T-helper 9 cell (primary cell): ENCODE results near the gene PPP2R2B.

Experiments used
- DNase-seq: peaks from one replicate; pipeline ENCODE4 v3.0.0-alpha.2; 2020

PPP2R2B gene

DNA sequence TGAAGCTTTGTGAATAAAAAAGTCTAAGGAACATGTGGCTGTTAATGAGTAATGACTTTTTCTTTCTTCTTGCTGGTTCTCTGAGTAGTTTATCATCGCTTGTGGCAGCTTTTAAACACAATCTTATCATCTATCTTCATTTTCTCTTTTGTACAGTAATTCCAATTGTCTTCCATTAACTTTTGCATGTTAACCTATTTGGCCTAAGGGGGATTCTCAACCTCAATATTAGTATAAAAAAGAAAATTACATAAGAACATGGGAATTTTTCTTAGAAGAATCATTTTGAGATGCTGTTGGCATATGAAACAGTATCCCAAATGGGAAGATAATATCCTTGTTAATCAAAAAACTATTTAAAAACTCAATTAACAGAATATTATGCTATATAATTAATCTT lies 182.9 kb downstream of the PPP2R2B start:
- no peak for DNase-seq

DNA sequence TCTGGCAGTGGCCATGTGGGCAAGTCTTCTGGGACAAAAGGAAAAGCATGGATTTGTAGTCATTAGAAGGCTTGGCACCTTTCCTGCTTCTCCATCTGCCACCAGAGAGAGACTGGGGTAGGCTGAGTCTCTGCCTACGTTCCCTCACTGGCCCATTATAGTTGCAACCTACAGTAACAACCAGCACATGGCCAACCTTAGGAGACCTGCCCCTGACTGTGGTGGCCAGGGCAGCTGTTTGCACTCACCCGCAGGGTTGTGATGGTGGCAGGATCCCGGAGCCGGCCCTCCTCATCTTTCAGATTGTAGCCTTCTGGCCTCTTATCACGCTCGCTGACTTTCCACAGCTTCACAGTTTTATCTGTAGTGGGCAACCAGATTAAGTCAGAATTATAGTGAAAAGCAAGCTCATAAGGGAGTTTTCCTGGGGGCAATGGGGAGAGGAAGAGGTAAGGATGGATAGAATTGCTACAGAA lies 187.6 kb downstream of the PPP2R2B start:
- no peak for DNase-seq

DNA sequence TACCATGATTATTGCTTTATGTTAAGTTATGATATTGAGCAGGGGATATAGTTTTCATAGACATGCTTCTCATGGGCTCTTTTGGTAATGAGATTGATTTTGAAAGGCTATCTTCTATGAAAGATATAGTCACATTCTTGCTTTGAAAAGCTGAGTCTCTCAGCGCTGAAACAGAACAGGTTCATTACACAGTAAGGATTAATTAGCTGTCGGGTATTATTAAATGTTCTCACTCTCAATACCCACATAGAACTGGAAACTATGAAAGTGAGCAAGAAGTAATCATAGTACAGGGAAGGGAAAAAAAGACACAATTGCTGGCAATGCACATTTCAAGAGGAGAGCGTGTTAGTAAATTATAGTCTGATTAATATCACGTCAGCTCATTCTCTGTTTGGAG lies 190.9 kb downstream of the PPP2R2B start:
- DNase-seq: no peak

DNA sequence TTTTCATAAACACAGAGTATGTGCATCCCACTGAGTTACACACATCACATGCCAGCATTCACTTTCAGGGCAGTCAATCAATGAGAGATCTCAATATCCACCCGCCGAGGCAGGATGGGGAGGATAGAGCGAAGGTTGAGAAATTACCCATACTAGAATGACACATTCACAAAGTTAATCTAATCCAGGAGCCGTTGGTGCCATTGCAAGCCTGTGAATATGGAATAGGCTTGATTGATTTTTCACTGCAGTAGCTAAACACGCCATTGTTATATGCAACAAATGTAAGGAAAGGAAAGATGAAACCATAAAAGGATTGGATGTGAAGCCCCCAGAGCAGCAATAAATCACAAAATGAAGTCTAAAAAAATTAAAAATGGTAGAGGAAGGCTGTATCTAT lies 194.7 kb downstream of the PPP2R2B start:
- no peak for DNase-seq

DNA sequence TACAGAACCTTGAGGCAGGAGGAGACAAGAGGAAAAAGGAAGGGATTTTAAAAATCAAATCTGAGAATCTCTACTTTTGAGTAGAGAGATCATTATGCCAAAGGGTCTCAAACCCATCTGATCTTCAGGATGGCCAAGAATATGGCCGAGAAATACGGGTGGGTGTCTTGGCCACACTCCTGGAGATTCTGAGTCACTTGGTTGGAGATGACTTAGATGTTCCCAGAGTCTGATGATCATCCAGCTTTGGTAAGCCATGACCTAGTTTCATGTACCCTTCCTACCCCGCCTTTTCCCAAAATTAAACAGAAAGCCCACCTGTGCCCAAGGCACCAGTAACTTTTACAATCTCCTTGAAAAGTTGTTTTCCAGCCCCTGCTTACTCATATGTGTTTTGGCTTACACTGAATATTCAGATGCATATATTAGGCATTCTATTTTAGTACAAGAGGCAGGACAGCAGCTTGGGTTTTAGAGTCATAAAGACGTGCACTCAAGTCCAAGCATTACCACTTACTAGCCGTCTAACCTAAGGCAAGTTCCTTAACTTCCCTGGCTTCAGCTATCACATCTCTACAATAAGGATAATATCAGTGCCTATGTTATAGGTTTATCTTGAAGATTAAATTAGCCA lies 195.5 kb downstream of the PPP2R2B start:
- no peak for DNase-seq

DNA sequence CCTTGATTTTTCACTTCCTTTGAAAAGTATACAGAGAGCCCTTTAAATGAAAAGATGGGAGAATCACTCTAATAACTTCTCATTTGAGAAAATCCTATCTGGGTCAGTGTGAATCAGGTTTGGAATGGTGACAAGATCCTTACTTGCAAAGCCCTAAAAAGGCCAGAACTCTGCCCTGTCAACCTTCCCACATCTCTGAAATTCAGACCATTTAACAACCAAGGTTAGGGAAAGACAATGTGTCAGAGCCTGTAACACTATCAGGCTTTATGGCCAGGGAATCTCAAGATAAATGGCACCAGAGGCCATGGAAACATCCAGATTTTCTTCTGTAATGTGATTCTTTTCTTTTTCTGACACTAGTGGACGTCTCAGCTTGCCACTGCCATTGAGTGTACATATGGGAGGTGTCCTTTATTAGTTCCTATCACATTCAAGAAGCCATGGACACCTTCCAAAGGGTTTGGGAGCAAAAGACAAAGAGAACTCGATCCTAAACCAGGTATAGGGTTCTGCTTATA lies 196.9 kb downstream of the PPP2R2B start:
- no peak for DNase-seq

DNA sequence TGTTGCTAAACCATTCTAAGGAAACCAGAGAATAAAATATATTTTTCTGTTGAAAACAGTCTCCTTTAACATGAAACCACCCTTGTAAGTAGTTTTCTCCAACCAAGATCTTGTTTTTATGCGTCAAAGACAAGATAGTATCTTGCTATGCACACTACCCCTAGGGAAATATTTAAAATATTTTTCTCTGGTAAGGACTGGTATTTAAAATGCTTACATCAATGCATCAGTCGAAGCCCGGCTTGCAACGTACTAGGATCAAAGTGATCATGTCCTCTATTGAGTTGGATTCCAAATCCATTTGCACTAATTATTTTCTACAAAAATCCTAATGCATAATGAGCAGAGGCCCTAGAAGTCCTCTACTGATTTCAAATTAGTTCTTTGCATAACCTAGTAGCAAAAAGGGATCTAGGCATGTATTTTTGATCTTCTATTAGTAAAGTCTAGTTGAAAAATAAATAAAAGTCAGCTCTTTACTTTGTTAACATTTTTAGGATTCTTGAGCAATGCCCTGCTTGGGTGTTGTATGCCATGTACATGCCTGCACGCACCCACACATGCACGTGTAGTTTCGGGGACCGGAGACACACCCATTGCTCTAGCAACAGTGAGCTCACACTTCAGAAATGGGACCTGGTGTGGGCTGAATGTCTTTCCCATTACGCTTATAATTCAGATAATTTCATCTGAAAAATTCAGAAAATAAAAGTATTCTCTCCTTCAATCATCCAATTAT lies 197.5 kb downstream of the PPP2R2B start:
- no peak for DNase-seq

DNA sequence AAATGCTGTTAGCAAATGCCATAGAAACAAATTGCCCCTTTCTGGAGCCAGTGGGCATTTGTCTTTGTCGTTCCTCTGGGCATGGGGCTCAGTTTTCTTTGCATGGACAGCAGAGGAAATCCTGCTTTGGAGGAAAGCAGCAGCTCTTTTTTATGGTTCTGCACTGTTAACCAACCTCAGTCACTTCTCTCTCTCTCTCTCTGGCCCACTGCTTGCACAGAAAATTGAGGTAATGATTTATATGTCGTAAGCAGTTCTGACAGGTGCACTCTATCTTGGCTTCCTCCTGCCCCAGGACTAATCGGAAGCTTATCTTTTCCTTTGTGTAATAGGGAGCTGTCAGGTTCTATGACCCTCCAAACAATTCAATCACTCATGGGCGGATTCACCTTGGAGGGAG lies 202.9 kb downstream of the PPP2R2B start:
- DNase-seq: no peak

DNA sequence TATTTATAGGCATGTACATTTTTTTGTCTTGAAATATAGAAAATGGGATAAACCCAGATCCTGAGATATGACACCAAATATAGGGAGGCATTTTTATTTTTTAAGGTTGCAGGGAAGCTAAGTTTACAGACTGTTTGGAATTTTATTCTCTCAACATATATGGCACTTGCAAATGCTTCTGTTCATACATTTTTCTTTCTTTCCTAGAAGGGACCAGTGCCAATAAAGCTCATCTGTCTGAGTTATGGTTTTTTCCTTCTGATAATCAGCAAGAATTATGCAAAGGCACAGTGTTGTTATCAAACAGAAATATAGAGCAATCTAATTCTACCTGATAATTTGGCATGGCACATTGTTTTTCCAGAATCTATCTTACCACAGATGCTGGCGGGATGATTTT lies 205.7 kb downstream of the PPP2R2B start:
- no peak for DNase-seq

DNA sequence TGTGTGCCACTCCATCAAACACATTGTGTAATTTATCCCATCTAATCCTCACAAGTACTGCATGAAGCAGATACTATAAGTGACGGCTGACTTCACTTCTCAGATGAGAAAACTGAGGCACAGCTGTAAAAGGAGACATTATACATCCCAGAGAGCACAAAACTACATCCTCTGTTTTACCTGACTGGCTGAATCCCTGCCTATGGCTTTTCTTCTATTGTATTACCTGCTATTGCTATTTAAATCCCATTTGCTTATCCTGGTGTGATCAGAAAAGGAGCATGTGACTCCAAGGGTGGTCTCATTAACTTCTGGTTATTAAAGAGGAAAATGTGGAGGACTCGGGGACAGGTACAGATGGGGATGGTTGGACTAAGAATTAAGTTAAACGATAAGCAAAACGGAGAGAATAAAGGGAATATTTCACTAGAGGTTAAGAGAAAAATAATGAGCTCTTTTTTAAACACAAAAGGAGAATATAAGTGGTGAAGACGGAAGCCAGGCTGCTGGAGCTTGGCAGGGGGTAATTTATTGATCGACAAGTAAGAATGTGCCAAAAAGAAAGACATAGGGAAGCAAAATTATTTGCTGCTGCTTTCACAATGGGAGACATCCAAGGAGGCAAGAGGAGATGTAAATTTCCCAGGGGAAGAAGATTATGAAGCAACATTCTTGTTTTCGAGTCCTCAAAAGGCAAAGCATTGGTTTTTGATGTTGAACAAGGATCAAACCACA lies 206.8 kb downstream of the PPP2R2B start:
- no peak for DNase-seq

DNA sequence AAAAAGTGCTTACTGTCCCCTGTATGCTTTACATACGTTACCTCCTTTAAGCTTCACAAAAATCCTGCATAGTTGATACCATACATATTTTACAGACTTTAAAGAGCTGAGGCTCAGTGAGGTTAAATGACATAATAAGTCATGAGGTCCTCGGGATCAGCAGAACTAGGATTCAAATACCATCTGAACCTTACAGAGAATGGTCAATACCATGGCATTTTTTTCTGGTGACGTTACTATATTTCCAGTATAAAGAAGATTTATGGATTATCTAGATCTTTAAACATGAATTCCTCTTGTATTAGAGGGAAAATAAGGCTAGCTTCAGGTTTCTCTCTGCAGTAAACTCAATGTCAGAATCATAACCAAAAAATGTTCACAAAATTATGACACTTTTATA lies 208.9 kb downstream of the PPP2R2B start:
- DNase-seq: no peak

DNA sequence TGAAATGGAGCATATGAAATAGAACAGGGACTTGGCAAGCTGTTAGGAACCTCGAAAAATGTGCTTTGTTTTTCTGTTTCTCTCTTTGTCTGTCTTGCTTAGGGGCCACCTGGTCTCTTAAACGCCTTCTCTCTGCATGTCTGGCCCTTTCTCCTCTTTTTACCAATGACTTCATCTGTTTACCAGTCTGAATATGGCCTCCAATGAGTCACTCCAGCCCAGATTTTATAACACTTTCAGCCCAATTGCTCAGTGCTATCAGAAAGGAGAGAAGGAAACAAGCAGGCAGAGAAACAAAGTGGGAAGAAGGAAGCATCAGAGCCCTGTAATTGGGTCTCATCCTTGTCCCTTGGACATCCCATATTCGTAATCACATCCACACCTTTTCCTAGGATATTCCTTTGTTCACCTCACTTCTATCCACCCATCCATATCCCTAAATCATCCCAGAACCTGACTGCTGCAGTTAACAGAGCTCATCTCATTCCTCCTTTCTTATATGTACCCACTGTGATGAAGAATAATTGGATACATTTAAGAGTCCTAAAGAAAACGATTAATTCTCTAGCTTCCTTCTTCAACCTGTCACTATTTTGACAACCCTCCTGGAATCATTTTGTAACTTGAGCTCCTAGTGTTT lies 210.8 kb downstream of the PPP2R2B start:
- DNase-seq: no peak

DNA sequence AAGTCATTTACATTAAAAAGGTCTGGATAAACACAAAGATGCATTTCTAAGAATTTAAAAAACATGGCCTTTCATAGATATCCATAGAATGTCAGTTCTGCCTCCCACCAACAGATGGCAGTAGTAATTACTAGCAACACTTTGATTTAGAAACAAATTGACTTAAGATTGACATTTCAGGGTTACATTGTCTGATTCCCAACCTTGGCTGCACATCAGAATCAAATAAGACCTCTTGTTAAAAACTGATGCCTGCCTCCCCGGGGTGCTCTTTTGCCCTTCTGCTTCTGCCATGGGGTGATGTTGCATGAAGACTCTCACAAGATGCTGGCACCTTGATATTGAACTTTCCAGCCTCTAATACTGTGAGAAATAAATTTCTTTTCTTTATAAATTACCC lies 216.3 kb downstream of the PPP2R2B start:
- no peak for DNase-seq

DNA sequence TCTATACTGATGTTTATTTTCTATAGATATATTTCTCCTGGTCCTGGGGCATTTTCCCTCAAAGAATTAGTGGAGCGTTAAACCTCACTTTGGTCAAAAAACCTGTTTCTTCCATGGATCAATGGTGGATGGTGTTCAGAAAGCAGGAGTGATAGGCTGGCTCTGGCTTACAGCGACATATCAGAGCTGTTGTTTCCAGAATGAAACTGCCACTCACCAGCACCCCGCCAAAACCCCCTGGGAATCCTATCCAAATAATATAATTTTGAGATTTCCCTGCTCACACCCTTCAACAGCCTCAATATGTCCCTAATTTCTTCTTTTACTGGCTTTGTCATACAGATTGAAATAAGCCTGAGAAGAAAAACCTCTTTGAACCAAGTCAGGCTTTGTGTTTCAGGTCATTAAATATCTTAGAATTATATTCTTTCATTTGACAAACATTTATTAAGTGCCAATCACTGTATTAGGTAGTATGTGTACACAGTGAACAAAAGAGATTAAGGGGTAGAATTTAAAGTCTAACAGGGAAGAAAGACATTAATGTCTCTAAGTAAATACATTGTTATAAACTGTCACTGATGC lies 218.1 kb downstream of the PPP2R2B start:
- DNase-seq: no peak

DNA sequence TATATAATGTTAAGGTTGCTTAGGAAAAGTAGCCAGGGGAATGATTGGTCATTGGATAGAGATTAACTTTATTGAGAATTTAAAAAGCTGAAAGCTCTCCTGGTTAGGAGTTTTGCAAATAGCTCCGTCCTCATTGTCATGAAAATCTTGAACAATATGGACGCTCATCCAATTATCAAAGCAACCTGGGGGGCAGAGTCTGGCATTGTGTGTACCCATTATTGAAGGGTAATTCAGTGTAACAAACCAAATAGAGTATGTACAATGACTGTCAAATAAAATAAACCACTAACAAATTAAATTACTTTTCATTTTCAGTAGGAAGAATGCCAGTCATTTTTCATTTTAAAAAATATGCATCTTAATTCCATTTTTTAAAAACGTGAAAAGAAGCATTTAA lies 218.6 kb downstream of the PPP2R2B start:
- DNase-seq: no peak

DNA sequence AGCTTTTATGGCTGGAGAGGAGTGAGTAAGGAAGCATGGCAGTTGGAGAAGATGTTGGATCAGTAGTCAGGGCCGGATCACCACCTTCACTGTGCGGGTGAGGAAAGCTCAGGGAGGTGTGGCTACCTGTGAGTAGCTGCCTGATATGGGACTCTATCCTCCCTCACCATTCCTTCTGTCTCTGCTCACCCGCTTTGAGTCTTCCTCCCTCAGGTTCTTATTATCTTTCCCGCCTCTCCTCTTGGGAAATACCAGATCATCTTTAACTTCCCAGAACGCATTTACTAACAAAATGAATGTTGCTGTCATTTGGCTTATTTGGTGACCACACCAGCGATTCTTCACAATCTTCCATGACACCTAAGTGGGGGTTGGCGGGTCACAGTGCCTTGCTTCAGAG lies 221.9 kb downstream of the PPP2R2B start:
- no peak for DNase-seq

DNA sequence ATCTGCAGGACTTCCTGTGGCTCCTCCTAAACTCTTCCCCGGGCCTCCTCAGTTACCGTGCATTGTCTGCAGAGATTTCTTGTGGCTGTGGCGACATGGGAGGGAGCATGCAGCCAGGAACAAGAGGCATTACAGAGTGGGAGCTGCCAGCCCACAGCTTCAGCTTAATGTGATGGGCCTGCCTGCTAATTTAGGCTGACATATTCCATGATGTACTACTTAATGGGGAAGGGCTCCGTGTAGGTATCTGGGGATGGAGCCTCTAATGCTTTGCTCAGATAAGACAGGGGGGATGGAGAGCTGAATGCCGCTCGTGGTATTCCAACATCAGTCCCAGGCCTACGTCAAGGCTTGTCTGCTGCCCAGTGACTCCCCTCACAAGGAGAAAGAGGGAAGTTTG lies 225.0 kb downstream of the PPP2R2B start:
- DNase-seq: no peak

DNA sequence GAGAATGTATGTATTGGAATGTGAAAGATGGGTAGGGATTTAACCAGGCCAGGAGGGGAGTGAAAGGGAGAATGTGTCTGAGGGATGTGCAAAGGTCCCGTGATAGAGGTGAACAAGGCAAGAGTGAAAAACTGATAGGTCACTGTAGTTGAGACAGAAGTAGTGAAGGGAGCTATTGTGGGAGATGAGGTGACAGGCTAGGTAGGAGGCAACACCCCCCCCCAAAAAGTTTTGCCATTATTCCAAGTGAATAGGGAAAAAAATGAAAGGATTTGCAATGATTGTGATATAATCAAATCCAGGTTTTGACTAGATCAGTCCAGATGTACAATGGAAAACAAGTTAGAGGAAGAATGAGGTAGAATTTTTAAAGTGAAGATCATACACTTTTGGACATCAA lies 226.0 kb downstream of the PPP2R2B start:
- no peak for DNase-seq

DNA sequence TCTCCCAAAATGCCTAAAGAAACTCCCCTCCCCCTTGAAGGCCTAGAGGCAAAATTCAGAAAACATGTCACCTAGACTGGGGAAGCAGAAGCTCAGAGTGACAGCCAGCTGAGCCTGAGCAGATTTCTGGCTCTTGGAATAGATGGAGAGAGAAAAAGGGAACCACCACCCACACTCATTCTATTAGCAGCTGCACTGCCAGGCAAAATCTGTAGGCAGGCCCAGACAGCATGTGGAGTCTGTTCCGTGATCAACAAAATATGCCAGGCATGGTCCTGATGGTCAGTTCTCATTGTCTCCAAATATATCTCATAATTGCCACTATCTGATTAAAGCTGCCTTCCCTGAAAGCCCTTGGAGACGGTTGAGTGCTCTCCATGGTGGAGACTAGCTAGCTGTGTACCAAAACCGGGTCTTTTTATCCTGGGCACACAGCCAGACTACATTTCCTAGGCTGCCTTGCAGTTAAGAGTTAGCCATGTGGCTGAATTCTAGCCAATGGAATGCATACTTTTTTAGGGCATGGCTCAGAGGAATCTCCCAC lies 230.8 kb downstream of the PPP2R2B start:
- no peak for DNase-seq

DNA sequence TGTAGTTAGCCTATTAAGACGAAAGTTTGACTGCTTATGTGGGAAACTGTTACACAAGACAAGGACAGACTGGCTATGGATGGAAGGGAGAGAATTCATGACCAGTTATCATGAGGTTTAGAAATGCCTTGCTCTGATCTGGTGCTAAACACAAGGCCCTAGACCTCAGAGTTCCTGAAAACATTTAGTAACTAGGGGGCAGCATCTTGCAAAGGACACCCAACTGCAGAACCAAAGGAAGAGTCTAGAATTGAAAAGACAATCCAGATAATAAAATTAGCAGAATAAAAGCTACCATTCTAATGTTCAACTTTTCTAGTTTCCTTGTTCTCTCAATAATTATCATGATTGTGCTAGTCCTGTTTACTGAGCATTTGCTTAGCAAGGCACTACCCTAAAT lies 232.1 kb downstream of the PPP2R2B start:
- no peak for DNase-seq

DNA sequence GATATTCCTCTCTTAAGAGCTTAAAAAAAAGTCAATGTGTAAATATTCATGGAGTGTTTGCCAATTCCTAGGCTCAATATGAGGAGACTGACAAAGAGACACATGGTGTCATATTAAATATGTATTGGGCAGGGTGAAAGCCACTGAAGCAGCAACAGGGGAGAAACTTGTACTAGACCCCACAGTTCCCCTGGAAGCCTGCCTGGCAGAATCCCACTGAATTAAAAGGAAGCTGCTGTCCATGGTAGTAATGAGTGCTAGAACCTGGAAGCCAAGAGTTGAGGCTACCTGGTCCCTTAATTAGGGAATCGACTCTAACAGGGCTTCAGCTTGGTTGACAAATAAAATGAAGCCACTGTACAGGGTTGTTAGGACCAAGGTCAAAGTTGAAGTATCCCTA lies 233.2 kb downstream of the PPP2R2B start:
- DNase-seq: no peak

DNA sequence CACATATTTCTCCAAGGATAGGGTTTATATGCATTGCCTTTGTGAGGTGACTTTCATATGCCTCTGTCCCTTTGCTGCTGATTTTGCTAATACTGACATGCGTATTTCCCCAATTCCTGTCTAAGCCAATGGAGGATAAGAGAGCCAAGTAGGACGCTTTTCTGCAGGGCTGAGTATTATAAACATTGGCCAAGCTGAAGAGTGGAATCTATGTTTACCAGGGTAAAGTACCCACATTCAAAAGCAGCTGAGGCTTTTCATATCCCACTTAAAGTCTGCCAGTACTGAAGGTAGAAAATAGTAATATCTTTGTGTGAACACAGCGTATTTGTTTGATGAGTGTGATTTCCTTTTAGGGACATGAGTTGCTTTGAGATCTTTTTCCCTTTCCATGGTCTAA lies 233.7 kb downstream of the PPP2R2B start:
- no peak for DNase-seq

DNA sequence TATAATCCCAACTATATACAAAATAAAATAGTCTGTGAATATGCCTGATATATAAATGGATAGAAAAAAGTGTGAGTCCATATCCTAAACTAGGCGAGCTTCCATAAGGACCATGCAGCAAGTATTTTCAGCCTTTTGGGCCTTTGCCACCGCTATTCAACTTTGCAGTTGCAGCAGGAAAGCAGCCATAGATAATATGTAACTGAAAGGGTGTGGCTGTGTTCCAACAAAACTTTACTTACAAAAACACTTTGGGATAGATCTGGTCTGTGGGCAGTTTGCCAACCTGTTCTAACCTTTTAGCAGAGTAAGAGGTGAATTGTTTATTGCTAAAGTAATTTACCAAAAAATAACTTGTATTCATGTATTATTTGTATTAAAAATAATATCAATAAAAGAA lies 234.8 kb downstream of the PPP2R2B start:
- DNase-seq: no peak
